HS-5 (cell line): ENCODE data around the gene MMP11.

Experiments used
- DNase-seq: peaks from one replicate; pipeline ENCODE4 v3.0.0-alpha.2; 2012; ENCODE audit warnings: low read depth

Gene MMP11

DNA sequence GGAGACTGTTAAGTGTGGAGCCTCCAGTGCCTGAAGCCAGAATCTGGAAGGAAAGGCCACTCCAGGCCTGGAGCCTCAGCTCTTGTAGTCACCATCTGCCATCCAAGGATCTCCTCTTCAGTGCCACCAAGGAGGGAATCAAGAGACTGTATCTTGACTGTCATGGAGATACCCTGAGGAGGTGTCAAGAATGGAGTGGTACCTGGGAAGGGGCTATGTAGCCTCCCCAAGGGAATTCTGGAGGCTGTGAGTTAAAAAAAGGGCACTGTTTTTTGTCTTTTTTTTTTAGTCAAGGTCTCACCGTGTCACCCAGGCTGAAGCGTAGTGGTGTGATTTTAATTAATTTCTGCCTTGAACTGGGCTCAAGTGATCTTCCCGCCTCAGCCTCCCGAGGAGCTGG lies 13.1 kb upstream of the MMP11 start:
- no peak for DNase-seq

DNA sequence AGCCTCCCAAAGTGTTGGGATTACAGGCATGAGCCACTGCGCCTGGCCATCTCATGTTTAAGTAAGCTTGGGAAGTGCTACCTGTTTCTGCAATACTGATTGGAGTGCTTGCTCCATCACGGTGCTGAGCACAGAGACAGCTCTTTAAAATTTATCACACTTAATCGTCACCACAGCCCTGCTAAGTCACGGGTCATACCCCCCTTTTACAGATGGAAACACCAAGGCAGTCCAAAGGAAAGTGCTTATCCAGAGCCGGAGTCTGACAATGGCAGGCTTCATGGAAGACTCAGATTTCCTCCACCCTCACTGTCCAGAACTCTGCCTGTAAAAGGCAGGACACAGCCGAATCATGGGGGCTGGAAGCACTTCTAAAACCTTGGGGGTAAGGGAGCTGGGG lies 12.6 kb upstream of the MMP11 start:
- no peak for DNase-seq

DNA sequence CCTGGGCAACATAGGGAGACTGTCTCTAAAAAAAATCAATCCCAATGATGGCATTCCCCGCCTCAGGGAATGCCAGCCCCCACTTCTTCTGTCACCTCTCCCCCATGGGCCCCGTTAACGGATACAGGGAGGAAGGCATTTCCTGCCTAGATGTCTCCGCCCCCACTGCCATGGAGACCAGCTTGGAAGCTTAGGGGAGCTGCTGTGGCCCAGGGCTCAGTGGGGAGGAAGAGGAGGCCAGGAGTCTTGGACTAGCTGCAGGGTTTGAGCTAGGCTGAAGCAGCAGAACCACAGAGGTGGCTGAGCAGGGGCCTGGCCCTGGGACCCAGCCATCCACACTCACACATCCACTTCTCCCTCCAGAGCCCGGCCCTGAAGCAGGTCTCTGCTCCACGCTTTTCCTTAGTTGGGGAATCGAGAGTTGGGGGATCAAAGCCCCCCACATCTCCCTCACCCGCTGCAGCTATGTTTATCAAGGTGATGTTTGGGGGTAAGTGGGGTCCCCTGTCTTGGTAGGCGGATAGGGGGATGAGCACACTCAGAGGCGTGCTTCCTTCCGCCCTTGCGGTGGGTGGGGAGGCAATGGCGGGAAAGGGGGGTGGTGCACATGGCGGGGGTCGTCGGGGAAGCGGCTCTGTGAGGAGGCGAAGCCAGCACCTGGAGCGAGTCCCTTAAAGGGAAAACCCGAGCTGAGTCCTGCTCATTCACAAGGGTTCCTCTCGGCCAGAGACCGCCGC lies 9.6 kb upstream of the MMP11 start, which contains the start of gene C22orf15:
Gene C22orf15 (plus strand): TSS at position 149 of the 737 bp plus-strand sequence. CDS start 317 bp downstream, at position 466.
- no peak for DNase-seq

DNA sequence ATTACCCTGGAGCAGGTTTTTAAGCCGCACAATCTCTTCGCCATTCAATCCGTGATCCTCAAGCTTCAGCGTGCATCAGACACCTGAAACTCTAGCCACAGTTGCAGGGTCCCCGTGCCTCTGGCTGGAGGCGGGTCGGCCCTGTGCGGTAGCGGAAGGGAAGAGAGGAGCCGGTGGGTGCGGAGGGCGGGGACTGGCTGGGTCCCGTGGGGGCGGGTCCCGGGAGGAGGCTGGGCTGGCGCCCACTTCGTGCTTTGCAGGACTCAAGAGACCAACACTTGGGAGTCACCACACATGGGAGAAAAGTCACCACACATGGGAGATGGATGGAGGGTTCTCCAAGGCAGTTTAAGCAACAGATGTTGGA lies 9.1 kb upstream of the MMP11 start:
- no peak for DNase-seq

DNA sequence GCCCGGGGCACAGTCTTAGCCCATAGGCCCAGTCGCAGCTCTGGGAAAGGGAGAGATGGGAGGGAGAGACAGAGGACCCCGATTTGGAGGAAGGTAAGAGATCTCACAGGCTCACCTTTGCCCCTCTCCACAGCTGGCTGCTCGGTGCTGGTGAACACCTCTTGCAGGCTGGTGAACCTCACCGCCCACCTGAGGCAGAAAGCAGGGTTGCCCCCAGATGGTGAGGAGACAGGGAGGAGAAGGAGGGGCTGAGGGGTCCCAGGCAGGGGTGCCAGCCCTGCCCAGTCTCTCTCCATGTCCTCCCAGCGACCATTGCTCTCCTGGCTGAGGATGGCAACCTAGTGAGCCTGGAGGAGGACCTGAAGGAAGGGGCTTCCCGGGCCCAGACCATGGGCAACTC lies 8.7 kb upstream of the MMP11 start:
- no peak for DNase-seq

DNA sequence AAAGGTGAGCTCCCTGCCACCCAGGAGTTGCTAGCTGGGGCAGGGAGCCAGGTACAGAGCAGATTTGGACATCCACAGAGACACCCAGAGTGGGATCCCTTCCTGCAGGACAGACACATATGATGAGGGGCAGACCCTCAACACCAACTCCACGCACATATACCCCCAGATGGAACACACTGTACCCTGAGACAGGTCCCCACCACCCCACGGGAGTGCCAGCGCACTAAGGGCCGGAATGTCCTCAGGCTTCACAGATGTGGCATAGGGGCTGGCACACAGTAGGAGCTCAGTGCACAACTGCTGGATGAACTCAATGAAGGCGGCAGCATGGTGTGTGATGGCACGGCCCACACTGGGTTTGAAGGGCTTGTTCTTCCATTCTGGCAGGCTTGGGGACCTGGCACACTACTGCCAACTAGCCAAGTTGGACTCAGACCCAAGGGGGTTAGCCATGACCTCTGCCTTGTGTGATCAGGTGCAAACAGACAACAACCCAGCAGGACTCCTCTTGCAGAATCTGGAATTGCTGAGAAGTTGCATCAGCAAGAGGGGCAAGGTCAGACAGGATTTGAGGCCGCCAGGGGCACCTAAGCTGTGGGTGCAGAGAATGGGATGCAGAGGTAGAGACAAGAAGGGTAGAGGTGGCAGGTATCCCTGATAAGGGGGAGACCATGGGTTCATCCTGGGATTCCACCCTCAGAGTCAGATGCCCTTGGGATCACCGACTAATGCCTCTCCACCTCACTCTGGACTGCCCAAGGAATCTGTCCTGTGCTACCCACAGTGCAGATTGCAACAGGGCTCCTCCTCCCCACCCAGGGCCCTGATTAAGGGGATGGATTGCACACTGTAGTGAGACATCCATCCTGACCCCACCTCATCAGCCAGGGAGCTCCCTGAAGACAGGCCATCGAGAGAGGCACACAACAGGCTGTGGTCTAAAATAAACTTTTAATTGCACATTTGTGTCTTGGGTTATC lies 7.5 kb upstream of the MMP11 start:
- DNase-seq, result no peak

DNA sequence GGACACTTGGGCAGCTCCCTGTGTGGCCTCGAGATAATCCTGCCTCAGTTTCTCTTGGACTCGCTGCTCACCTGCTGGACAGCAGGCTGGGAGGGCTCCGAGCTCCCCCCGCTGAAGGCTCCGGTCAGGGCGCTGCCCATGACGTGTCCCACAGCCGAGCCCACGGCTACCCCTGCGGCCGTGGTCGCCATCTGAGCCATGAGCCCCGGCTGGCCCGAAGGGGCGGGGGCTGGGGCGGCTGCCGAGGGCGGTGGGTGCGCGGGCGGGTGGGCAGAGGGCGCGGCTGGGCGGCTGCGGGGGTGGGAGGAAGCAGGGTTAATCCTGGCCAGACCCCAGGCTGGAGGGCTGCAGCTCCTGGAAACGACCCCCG lies 5.4 kb upstream of the MMP11 start:
- no peak for DNase-seq

DNA sequence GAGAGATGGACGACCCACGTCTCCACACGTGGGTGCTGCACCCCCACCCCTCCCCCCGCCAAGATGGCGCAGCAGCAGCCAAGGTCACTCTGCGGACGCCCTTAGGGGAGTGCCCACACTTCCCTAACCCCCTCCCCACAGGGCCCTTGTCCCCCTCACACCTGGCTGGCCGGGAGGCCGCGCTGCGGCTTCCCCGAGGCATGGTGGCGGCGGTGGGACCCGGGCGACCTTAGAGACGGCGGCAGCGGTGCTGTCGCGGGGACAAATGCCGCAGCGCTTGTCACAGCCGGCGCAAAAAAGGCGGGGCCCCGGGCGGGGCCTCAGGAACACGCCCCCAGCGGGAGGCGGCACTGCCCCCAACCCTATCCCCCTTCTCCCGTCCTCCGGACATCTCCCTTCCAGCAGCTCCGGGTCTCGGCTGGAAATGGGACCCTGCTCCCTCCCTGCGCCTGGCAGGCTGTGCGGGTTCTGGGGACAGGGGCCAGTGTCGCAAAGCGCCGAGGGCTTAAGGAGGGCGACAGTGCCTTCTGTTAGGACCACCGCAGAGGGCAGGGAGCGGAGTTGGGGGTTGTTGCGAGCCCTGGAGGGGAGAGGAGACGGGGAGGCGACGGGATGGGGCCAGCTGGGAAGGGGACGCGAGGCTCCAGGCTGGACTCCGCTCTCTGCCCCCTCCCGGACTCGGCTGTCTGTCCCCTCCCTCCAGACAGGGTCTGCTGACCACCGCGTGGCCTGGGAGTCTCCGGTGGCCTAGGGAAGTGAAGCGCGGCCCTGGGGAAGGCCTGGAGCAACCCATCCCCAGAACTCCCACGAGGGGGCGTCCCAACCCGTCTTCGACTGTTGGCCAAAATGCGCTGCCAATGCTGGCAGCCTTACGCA lies 4.7 kb upstream of the MMP11 start, which contains the start of gene CHCHD10:
Gene CHCHD10 (minus strand): TSS at position 300 of the 876 bp plus-strand sequence. CDS start 98 bp downstream, at position 202.
- no peak for DNase-seq

DNA sequence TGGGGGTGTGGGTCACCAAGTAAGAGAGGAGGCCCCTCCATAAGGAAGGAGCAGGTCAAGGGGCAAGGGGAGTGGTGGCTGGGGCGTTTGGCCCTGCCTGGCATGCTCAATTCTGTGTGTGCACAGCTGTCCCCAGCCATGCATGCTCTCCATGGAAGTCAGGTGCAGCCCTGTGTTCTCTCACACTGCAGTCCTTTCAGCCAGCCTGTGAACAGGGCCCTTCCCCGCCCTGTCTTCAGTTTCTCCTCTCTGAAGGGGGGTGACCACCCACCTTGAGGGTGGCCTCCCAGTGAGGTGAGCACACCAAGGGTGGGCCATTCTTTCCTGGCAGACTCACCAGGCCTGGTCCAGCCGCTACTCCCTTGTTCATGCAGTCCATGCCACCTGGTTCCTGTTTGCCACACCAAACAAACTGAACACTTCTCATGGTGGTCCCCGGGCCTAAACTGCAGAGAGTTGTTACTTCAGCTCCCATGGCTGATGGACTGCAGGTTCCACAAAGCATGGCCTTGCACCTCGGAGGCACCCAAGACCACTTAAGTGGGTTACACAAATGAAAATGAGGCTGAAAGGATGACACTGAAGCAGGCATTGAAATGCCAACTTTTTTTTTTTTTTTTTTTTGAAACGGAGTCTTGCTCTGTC lies 3.2 kb upstream of the MMP11 start:
- no peak for DNase-seq

DNA sequence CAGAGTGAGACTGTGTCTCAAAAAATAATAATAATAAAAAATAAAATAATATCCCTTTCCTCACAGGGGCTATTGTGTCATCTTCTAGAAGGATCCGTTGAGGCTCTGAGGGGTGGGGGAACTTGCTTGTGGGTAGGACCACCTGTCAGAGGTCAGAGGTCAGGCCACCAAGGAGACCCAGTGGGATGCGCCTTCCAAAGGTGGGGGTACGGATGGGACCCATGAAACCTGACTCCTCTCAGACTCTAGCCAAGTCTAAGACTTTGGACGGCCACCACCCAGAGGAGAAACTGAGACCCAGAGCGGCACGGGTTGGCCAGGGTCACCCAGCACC lies 367 bp upstream of the MMP11 start:
- no peak for DNase-seq

DNA sequence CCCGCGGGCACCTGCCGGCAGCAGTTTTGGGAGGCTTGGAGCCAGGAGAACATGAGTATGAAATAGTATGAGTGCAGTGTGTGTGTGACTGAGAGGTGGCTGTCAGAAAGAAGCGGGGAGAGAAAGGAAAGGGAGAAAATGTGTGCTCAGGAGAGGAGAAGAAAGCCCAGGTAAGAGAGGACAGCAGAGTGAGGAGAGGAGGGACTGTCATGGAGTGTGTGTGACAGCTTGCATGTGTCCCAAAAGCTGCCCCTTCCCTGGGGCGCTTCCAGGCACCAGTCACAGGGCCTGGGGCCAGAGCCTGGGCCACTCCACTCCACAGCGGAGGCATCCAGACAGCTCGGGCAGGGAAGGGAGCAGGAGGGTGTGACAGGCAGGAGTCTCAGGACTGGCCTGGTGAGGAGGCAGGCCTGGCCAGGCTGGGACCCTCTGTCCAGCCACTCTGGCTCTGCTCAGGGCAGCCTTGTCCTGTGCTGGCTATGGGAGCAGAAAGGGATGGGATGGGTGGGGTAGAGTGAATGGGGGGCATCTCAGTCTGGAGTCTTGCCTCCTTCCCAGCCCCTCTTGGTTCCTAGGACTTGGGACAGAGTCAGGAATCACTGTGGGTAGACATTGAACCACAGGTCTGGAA lies 949 bp downstream of the MMP11 start:
- no peak for DNase-seq

DNA sequence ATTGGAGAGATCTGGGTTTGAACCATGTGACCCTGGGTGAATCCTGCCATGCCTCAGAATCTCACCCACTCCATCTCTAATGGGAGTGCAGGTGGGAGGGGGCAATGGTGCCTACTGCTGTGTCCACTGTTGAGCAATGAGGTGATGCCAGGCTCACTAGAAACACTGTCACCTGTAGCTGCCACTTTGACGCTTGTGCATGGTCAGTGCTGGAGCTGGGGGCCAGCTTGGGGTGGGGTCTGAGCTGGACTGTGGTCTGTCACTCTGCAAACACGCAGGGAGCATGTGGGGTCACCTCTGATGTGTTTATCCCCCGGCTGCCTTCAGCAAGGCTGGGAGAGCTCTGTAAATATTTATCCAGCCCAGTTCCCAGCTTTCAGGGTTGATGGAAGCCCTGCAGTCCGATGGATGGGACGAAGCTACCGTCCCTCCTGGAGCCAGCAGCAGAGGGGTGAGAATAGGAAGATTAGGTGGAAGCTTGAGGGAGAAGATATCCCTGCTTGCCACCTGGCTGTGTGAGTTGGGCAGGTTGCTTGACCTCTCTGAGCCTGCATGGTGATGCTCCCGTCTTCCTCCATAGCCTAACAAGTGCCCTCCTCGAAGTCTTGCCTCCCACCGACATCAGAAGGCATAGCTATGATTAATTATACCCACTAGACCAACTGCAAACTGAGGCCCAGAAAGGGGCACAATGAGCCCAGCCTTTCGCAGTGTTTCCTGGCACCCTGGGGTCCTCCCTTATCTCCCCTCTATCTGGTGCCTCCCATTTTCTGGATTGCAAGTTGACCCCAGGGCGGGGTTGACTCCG lies 1.7 kb downstream of the MMP11 start:
- DNase-seq, result no peak

DNA sequence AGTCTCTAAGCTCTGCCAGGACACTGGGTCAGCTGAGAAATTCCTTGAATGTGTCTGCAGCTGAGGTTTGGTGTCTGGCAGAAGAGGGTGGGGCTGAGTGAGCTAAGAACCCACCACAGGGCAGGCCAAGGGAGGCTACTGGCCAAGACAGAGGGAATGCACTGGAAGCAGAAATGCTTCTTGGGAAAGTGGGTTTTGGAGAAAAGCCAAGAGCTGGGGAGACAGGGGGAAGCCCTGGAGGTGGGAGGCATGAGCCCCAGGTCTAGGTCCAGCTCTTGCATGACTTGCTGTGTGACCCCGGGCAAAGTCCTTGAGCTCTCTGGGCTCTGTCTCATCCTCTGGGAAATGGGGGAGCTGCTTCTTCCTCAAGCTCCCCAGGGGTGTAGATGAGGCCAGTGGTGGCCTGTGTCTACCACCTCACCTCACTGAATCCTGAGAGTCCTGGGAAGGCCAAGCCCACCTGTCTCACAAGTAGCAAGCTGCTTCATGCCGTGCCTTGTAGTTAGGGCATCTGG lies 2.3 kb downstream of the MMP11 start:
- no peak for DNase-seq

DNA sequence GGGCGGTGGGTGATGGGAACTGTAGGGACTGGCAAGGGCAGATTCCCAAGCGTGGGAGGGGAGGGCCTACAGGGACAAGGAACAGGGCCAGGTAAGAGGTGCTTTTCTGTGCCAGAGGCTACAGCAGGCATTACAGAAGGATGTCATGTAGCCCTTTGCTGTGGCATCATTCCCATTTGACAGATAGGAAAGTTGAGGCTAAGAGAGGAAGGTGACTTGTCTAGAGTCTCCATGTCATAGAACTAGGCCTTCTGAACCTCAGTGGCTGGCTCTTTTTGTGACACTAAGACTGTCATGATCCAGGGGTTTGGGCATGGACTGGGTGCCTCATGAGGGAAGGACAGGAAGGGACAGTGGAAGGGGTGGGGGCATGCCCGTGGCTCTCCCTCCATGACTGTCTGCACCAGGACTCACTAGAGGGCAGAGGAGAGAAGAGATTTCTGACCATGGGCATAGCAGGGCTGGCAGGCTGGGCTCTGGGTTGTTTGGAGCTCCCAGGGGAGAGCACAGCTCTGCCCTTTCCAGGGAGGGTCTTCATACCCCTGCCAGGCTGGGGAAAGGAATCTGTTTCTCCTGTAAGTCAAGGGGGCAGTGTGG lies 3.2 kb downstream of the MMP11 start:
- DNase-seq, result no peak

DNA sequence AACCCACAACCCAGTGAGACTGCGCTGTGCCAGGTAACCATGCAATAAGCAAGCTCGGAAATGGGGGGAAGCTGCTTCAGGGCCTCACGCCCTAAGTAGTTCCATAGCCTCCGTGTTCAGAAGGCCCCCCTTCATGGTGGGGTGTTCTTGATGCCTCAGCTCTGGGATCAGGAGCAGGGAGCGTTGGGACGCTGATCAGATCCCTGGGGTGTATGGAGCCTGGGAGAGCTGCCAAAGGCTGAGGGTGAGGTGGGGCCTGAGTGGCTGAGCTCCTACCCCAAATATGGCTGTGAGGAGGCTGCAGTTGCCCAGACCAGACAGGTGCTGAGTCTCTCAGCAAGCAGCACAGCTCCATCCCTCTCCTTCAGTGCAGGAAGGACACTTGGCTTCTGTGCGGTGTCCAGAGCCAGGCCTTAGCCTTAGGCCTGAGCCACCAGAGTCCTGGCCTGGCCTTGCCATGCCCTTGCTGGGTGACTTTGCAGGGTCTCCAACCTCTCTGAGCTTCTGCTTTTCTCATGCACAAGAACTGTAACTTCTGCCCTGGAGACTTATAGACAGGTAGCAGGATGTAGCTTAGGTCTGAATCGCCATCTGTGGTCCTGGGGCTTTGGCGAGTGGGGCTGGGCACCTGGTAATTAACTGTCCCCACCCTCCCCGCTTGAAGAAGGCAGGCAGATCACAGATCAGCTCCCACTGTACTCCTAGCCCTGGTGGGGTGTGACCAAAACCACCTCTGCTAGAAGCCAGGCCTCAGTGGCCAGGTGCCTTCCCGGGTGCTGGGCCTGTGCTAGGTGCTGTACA lies 5.3 kb downstream of the MMP11 start:
- DNase-seq, result no peak

DNA sequence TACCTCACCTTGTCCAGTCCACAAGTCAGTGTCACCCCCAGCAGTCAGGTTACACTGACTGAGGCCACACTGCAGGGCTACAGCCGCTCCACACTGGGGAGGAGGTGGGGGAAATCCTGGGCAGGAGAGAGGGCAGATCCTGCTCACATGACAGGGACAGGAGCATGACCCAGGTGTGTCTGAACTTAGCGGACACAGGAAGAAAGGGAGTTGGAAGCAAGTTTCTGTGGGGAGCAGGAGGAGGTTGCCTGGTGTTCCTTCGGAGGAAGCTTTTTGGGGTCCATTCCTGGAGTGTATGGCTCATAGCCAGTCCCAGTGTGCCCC lies 5.9 kb downstream of the MMP11 start:
- DNase-seq, result no peak

DNA sequence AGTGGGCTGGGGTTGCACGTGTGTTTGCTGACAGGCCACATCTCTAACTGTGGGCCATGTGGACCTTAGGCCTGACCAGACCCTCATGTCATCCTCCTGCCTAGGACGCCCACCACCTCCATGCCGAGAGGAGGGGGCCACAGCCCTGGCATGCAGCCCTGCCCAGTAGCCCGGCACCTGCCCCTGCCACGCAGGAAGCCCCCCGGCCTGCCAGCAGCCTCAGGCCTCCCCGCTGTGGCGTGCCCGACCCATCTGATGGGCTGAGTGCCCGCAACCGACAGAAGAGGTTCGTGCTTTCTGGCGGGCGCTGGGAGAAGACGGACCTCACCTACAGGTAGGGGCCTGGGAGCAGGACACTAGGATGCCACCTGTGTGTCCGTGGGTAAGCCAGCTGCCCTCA lies 6.4 kb downstream of the MMP11 start:
- DNase-seq, result no peak

DNA sequence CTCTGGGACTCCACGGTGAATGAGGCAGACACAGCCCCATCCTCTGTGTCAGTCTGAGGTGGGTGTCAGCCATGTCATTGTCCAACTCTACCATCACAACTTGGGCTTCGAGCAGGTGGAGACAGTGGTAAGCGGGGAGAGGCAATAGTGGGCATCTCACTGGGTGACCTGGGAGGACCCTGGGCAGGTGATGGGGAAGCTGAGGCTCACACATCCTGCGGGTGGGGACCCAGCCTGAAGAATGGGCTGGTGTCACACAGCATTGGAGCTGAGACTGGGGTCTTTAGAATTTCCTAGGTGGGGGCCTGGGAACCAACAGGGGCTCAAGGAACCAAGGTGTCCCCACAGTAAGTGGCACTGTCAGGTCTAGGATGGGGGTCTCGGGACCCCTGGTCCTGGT lies 7.1 kb downstream of the MMP11 start:
- no peak for DNase-seq

DNA sequence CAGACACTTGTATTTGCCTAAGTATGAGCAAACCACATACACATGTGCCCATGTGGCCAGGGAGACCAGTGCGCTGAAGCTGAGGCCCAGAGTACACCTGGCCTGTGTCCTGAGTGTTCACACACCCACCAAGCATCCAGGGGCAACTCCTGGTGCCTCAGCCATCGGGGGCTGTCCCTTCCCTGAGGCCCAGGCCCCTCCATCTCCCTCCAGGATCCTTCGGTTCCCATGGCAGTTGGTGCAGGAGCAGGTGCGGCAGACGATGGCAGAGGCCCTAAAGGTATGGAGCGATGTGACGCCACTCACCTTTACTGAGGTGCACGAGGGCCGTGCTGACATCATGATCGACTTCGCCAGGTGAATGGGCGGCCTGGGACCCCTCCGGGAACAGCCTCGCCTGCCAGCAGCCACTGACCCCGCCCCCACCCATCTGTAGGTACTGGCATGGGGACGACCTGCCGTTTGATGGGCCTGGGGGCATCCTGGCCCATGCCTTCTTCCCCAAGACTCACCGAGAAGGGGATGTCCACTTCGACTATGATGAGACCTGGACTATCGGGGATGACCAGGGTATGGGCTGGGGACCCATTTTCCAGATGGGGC lies 7.6 kb downstream of the MMP11 start:
- no peak for DNase-seq
